KMS-11 (cell line): ENCODE data around the gene BCCIP.

Experiments used
- H2AFZ ChIP-seq: fragments of 200-600 bp; sonication (generic); 2 replicates; pipeline ENCODE4 v1.6.1; 2016; ENCODE audit warnings: antibody characterized with exemption, mixed run types, low read depth
- H3K27ac ChIP-seq: fragments of 200-600 bp; sonication (generic); 2 replicates; pipeline ENCODE4 v1.6.1; 2016; ENCODE audit warnings: mild to moderate bottlenecking, mixed run types
- H3K27me3 ChIP-seq: fragments of 200-600 bp; sonication (generic); 2 replicates; pipeline ENCODE4 v1.6.1; 2017; ENCODE audit warnings: mild to moderate bottlenecking, low read depth, mixed run types, moderate library complexity; ENCODE audit not compliant: insufficient read depth
- H3K36me3 ChIP-seq: fragments of 200-600 bp; sonication (generic); 2 replicates; pipeline ENCODE4 v1.6.1; 2017; ENCODE audit warnings: mild to moderate bottlenecking, mixed run types; ENCODE audit not compliant: insufficient read depth
- H3K4me1 ChIP-seq: fragments of 200-600 bp; sonication (generic); 2 replicates; pipeline ENCODE4 v1.6.1; 2016; ENCODE audit warnings: mild to moderate bottlenecking, low read depth, mixed run types; ENCODE audit not compliant: poor library complexity, severe bottlenecking
- H3K4me2 ChIP-seq: fragments of 200-600 bp; sonication (generic); 2 replicates; pipeline ENCODE4 v1.7.0; 2016; ENCODE audit warnings: mild to moderate bottlenecking, mixed run types
- H3K4me3 ChIP-seq: fragments of 200-600 bp; sonication (generic); IDR thresholded peaks from 2 replicates; pipeline ENCODE4 v1.6.1; 2017; ENCODE audit warnings: low read depth, low read length, mixed read lengths; ENCODE audit not compliant: insufficient read depth
- H3K79me2 ChIP-seq: fragments of 200-600 bp; sonication (generic); 2 replicates; pipeline ENCODE4 v1.6.1; 2016; ENCODE audit warnings: low read depth, mixed run types; ENCODE audit not compliant: insufficient read depth
- H3K9ac ChIP-seq: fragments of 200-600 bp; sonication (generic); 2 replicates; pipeline ENCODE4 v1.6.1; 2016; ENCODE audit warnings: mild to moderate bottlenecking, mixed run types
- H4K20me1 ChIP-seq: fragments of 200-600 bp; sonication (generic); 2 replicates; pipeline ENCODE4 v1.6.1; 2016; ENCODE audit warnings: mild to moderate bottlenecking, mixed run types; ENCODE audit not compliant: insufficient read depth
- TF ChIP-seq, protein P1 (sequence below): fragments of 200-600 bp; sonication (generic); conservative IDR thresholded peaks from 2 replicates; pipeline ENCODE4 v1.6.1; 2017; ENCODE audit warnings: low read depth, mild to moderate bottlenecking, antibody characterized with exemption, low read length, moderate library complexity, mixed read lengths

BCCIP gene

DNA sequence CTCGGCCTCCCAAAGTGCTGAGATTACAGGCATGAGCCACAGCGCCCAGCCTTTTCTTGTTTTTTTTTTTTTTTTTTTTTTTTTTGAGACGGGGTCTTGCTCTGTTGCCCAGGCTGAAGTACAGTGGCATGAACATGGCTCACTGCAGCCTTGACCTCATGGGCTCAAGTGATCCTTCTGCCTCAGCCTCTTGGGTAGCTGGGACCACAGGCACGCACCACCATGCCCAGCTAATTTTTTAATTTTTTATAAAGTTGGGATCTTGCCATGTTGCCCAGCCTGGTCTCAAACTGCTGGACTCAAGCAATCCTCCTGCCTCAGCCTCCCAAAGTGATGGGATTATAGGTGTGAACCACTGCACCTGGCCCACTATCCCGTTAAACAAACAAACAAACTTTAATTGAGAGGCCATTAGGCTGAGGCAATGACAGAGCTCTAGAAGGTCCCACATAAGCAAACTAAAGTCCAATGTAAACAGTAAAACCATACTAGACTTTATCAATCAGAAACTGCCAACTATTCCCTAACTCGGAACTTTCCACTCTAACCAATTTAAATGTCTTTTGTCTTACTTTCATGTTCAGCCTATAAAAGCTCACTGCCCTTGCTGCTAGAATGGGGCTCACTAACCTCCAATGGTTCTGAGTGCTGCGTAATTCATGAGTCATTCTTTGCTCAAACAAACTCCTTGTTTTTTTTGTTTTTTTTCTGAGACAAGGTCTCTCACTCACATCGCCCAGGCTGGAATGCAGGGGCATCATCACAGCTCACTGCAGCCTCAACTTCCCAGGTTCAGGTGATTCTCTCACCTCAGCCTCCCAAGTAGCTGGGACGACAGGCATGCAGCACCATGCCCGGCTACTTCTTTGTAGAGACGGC is 55.9 kb downstream of the BCCIP start:
- H3K27me3 ChIP-seq = no peaks in the 10 kb centered on the region
- TF ChIP-seq, protein P1, sequence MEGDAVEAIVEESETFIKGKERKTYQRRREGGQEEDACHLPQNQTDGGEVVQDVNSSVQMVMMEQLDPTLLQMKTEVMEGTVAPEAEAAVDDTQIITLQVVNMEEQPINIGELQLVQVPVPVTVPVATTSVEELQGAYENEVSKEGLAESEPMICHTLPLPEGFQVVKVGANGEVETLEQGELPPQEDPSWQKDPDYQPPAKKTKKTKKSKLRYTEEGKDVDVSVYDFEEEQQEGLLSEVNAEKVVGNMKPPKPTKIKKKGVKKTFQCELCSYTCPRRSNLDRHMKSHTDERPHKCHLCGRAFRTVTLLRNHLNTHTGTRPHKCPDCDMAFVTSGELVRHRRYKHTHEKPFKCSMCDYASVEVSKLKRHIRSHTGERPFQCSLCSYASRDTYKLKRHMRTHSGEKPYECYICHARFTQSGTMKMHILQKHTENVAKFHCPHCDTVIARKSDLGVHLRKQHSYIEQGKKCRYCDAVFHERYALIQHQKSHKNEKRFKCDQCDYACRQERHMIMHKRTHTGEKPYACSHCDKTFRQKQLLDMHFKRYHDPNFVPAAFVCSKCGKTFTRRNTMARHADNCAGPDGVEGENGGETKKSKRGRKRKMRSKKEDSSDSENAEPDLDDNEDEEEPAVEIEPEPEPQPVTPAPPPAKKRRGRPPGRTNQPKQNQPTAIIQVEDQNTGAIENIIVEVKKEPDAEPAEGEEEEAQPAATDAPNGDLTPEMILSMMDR = no peak

DNA sequence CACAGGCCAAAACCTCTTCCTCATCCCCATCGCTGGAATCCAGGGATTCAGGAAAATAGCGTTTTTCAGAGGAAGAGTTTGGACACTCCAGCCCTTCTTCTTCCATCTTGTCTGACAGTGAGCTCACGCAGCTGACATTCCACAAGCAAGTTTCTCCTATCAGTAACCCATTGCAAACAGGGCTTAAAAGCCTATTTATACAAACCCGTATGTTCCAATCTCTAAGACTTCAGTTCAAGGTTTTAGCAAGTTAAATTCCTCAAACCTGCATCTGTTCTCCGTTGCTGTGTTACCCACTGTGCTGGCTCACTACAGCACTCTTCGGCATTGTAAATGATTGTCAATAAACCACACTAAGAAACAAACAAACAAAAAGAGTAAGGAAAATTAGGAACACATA is 57.4 kb downstream of the BCCIP start:
- H4K20me1 ChIP-seq = no peaks in the 10 kb centered on the region
- H3K79me2 ChIP-seq = no peaks in the 10 kb centered on the region
- H3K4me2 ChIP-seq = no peak overlapping the region
- no peak overlapping the region for H3K9ac ChIP-seq
- H3K36me3 ChIP-seq = no peaks in the 10 kb centered on the region
- no peaks in the 10 kb centered on the region for H3K4me1 ChIP-seq
- TF ChIP-seq, protein P1 = no peak
- H3K27me3 ChIP-seq = no peaks in the 10 kb centered on the region
- no peak overlapping the region for H2AFZ ChIP-seq
- no peak overlapping the region for H3K27ac ChIP-seq
- no peak overlapping the region for H3K4me3 ChIP-seq

More for the DNA sequence above, 55.9 kb downstream of the BCCIP start:
- H3K4me2 ChIP-seq = no peak overlapping the region
- no peak overlapping the region for H3K27ac ChIP-seq
- H3K4me3 ChIP-seq = no peak overlapping the region
- no peak overlapping the region for H2AFZ ChIP-seq
- no peaks in the 10 kb centered on the region for H3K79me2 ChIP-seq
- H3K9ac ChIP-seq = no peak overlapping the region
- no peaks in the 10 kb centered on the region for H3K36me3 ChIP-seq
- no peaks in the 10 kb centered on the region for H4K20me1 ChIP-seq
- no peaks in the 10 kb centered on the region for H3K4me1 ChIP-seq

DNA sequence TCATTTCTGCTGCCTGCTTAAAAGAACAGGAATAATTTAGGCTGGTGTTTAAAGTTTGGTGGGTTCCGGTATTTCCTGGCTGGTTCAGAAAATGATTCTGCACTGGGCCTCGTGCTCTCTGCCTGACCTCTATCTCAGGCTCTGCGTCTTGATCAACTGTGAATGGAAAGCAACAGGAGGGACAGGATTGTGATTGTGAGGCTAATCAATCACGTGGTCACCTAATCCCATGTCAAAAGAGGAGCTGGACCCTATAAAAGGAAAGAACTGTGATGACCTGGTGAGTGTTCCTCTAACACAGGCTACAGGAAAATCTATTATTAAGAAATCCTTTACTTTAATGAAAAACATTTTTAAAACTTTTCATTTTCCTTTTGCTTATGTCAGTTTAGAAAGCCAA is 57.8 kb downstream of the BCCIP start, which contains the start of gene DHX32:
Gene DHX32 (minus strand): TSS at position 101 of the 400 bp plus-strand sequence. CDS start 468 bp downstream, outside the sequence.
- Histone ChIP-seq H3K36me3 (no peaks in the 10 kb centered on the region), H3K27me3 (no peaks in the 10 kb centered on the region), H4K20me1 (no peaks in the 10 kb centered on the region), H3K4me2 (no peak within 1 kb of the TSS), H3K27ac (no peak within 1 kb of the TSS), H2AFZ (no peak within 1 kb of the TSS), H3K4me1 (no peaks in the 10 kb centered on the region), H3K9ac (no peak within 1 kb of the TSS), H3K4me3 (no peak within 1 kb of the TSS), H3K79me2 (no peaks in the 10 kb centered on the region)
- TF ChIP-seq, protein P1 = no peak

DNA sequence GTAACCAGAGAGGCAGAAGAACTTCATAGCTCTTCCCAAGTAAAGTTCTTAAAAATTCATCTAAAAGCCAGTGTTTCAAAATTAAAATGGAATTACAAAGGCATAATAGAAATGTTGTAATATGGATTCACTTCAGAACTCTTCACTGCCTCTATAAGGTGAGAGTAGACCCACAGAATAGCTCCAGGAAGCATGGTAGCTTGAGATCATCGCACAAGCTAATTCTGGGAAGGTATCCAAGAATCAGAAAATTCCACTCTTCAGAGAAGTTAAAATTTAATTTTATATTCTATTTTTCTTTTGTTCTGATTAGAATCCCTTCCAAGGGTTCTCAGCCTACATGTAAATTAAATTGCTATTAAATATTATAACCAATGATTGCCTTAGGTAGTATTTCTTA is 59.2 kb downstream of the BCCIP start:
- Histone ChIP-seq H3K9ac (no peak overlapping the region), H4K20me1 (no peaks in the 10 kb centered on the region), H3K27me3 (no peaks in the 10 kb centered on the region), H3K27ac (no peak overlapping the region), H3K79me2 (no peaks in the 10 kb centered on the region), H3K4me2 (no peak overlapping the region), H3K4me3 (no peak overlapping the region), H3K4me1 (no peaks in the 10 kb centered on the region), H2AFZ (no peak overlapping the region), H3K36me3 (no peaks in the 10 kb centered on the region)
- TF ChIP-seq, protein P1 = no peak
